ENCODE measurements around the gene HTR1D. TPM values are rescaled to one million over a fixed set of nuclear protein-coding genes. Genes with fewer than 3 reads are reported as not detected.

The HTR1D gene
- polyA plus RNA-seq, 1 donor (not counting 4 experiments of a cell fraction or from before 2014, with no cell fraction given): 0.08 TPM

GRCh38 chr1:23200883-23201282 lies 16.4 kb downstream of the HTR1D start:
- no peaks in the 10 kb centered on the region for H3K9me3 ChIP-seq (ENCODE audit: control insufficient read depth, low read depth, low read length)
- DNase-seq (ENCODE audit: low read depth, low spot score) (no peak), FAIRE-seq (no peak)
- H3K36me3 ChIP-seq (ENCODE audit: control insufficient read depth in 2 of 2, extremely low read depth in 1 of 2, insufficient read depth in 2 of 2, low read length in 2 of 2): no peaks in the 10 kb centered on the region
- H3K4me1 ChIP-seq (ENCODE audit: control insufficient read depth, extremely low read depth, insufficient read depth, low read length): peaks cover 18% of the 10 kb centered on the region
- dilution Hi-C loops (cut with MboI; ENCODE audit: extremely low pct_ligation_motif_present, low sequenced_read_pairs): no loop called here
- H4K20me1 ChIP-seq (ENCODE audit: control insufficient read depth, extremely low read depth, insufficient read depth, low read length): no peaks in the 10 kb centered on the region
- no peak overlapping the region for H3K4me3 ChIP-seq (ENCODE audit: control insufficient read depth in 2 of 3, extremely low read depth in 1 of 3, insufficient read depth in 2 of 3, low read depth in 1 of 3, low read length in 3 of 3)
- H3K9me1 ChIP-seq (ENCODE audit: control insufficient read depth, extremely low read depth, insufficient read depth, low read length): no peaks in the 10 kb centered on the region
- no peak overlapping the region for H3K4me2 ChIP-seq (ENCODE audit: control insufficient read depth, extremely low read depth, insufficient read depth, low read depth, low read length)
- no peak overlapping the region for H2AFZ ChIP-seq (ENCODE audit: control insufficient read depth, low read length)
- TF ChIP-seq EZH2 (IDR thresholded peaks at IDR 0.05; ENCODE audit: low read length): no peak
- no peak for TF ChIP-seq CTCF (optimal IDR thresholded peaks at IDR 0.05 in 1 of 3, IDR thresholded peaks at IDR 0.05 in 1 of 3, conservative IDR thresholded peaks at IDR 0.05 in 1 of 3; ENCODE audit: extremely low read depth in 1 of 3, insufficient read depth in 2 of 3, low read length in 3 of 3)
- H3K27ac ChIP-seq (ENCODE audit: control insufficient read depth, insufficient read depth, low read length): no peak overlapping the region
- no peak overlapping the region for H3K9ac ChIP-seq (ENCODE audit: control insufficient read depth, extremely low read depth, insufficient read depth, low read length)
- H3K79me2 ChIP-seq (ENCODE audit: control insufficient read depth, insufficient read depth, low read length): no peaks in the 10 kb centered on the region
- no peaks in the 10 kb centered on the region for H3K27me3 ChIP-seq (ENCODE audit: control insufficient read depth, extremely low read depth, insufficient read depth, low read length)

DNA sequence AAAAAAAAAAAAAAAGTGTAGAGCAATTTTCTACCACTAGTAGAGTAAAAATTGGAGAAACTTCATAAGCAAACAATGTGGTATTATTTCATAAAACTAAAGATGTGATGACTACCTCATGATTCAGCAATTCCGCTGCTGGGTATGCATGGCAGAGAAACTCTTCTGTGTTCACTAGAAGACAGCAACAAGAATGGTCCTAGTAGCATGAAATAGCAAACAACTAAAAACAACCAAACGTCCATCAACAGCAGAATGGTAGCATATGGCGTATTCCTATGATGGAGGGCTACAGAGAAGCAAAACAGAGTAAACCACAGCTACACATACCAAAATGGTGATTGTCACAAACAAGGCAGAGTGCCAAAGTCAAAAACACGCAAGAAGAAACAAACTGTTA lies 18.9 kb downstream of the HTR1D start:
- Histone ChIP-seq H3K36me3 (ENCODE audit: control insufficient read depth in 2 of 2, extremely low read depth in 1 of 2, insufficient read depth in 2 of 2, low read length in 2 of 2) (no peaks in the 10 kb centered on the region), H3K4me1 (ENCODE audit: control insufficient read depth, extremely low read depth, insufficient read depth, low read length) (peaks cover 38% of the 10 kb centered on the region), H3K9me3 (ENCODE audit: control insufficient read depth, low read depth, low read length) (no peaks in the 10 kb centered on the region), H4K20me1 (ENCODE audit: control insufficient read depth, extremely low read depth, insufficient read depth, low read length) (no peaks in the 10 kb centered on the region), H3K79me2 (ENCODE audit: control insufficient read depth, insufficient read depth, low read length) (no peaks in the 10 kb centered on the region), H3K4me3 (ENCODE audit: control insufficient read depth in 2 of 3, extremely low read depth in 1 of 3, insufficient read depth in 2 of 3, low read depth in 1 of 3, low read length in 3 of 3) (no peak overlapping the region), H2AFZ (ENCODE audit: control insufficient read depth, low read length) (peak overlapping the region; percentile 65), H3K4me2 (ENCODE audit: control insufficient read depth, extremely low read depth, insufficient read depth, low read depth, low read length) (peak overlapping the region; percentile 52), H3K27me3 (ENCODE audit: control insufficient read depth, extremely low read depth, insufficient read depth, low read length) (no peaks in the 10 kb centered on the region), H3K9me1 (ENCODE audit: control insufficient read depth, extremely low read depth, insufficient read depth, low read length) (no peaks in the 10 kb centered on the region), H3K9ac (ENCODE audit: control insufficient read depth, extremely low read depth, insufficient read depth, low read length) (no peak overlapping the region), H3K27ac (ENCODE audit: control insufficient read depth, insufficient read depth, low read length) (peak overlapping the region; percentile 50)
- peak in 2 of 3 experiments; percentile 4 to 14 for TF ChIP-seq CTCF (optimal IDR thresholded peaks at IDR 0.05 in 1 of 3, IDR thresholded peaks at IDR 0.05 in 1 of 3, conservative IDR thresholded peaks at IDR 0.05 in 1 of 3; ENCODE audit: extremely low read depth in 1 of 3, insufficient read depth in 2 of 3, low read length in 3 of 3)
- no peak for TF ChIP-seq EZH2 (IDR thresholded peaks at IDR 0.05; ENCODE audit: low read length)
- dilution Hi-C loops (cut with MboI; ENCODE audit: extremely low pct_ligation_motif_present, low sequenced_read_pairs): no loop called here
- FAIRE-seq (peak; percentile 67), DNase-seq (ENCODE audit: low read depth, low spot score) (no peak)

Data from keratinocyte (primary cell).